Measurements from ENCODE around the gene SLC2A10.

Gene SLC2A10

DNA sequence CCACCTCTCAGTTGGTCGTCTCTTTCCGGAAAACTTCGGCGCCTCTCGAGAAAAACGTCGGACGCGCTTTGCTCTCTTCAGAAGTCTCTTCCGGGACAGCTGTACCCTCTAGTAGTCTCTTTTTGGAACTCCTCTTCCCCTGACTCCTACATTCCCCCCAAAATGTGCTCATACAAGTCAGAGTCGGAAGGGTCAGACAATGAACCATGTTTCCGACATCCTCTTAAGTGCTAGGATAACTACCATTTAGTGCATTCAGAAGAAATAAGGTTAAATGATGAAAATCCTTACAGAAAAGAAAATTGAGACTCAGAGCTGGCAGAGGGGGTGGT lies 19.7 kb upstream of the SLC2A10 start (continued):
- no peak for TF ChIP-seq ZNF16 (tag by site-specific recombination; IDR thresholded peaks at IDR 0.05; ENCODE audit: low read depth)
- TF ChIP-seq, protein P1, sequence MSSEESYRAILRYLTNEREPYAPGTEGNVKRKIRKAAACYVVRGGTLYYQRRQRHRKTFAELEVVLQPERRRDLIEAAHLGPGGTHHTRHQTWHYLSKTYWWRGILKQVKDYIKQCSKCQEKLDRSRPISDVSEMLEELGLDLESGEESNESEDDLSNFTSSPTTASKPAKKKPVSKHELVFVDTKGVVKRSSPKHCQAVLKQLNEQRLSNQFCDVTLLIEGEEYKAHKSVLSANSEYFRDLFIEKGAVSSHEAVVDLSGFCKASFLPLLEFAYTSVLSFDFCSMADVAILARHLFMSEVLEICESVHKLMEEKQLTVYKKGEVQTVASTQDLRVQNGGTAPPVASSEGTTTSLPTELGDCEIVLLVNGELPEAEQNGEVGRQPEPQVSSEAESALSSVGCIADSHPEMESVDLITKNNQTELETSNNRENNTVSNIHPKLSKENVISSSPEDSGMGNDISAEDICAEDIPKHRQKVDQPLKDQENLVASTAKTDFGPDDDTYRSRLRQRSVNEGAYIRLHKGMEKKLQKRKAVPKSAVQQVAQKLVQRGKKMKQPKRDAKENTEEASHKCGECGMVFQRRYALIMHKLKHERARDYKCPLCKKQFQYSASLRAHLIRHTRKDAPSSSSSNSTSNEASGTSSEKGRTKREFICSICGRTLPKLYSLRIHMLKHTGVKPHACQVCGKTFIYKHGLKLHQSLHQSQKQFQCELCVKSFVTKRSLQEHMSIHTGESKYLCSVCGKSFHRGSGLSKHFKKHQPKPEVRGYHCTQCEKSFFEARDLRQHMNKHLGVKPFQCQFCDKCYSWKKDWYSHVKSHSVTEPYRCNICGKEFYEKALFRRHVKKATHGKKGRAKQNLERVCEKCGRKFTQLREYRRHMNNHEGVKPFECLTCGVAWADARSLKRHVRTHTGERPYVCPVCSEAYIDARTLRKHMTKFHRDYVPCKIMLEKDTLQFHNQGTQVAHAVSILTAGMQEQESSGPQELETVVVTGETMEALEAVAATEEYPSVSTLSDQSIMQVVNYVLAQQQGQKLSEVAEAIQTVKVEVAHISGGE (tag by site-specific recombination; conservative IDR thresholded peaks at IDR 0.05; ENCODE audit: low read depth) = no peak; the same call in 1 of the 2 replicates
- TF ChIP-seq ZFP69B (tag by site-specific recombination; IDR thresholded peaks at IDR 0.05) = peak; percentile 83
- TF ChIP-seq ZBTB44 (tag by site-specific recombination; IDR thresholded peaks at IDR 0.05) = no peak
- TF ChIP-seq, protein P2, sequence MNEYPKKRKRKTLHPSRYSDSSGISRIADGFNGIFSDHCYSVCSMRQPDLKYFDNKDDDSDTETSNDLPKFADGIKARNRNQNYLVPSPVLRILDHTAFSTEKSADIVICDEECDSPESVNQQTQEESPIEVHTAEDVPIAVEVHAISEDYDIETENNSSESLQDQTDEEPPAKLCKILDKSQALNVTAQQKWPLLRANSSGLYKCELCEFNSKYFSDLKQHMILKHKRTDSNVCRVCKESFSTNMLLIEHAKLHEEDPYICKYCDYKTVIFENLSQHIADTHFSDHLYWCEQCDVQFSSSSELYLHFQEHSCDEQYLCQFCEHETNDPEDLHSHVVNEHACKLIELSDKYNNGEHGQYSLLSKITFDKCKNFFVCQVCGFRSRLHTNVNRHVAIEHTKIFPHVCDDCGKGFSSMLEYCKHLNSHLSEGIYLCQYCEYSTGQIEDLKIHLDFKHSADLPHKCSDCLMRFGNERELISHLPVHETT (tag by site-specific recombination; IDR thresholded peaks at IDR 0.05) = no peak
- no peak for TF ChIP-seq OVOL3 (tag by site-specific recombination; IDR thresholded peaks at IDR 0.05)
- TF ChIP-seq ZNF521 (tag by site-specific recombination; IDR thresholded peaks at IDR 0.05) = no peak
- TF ChIP-seq ZNF341 (tag by site-specific recombination; IDR thresholded peaks at IDR 0.05; ENCODE audit: low read depth) = peak; percentile 64

GRCh38 chr20:46690219-46691106 lies 19.0 kb upstream of the SLC2A10 start:
- no peak overlapping the region; the same call in 1 of the 2 replicates for H3K4me3 ChIP-seq (ENCODE audit: low read depth, low read length)
- ChIA-PET CTCF (interaction anchor here (0.6 to 1.8 kb wide), 6 partner anchors 9 to 497 kb away, joined by 3 to 7 read pairs (median 4); no protein-coding TSS in a partner anchor), POLR2A (interaction anchor here (1.0 to 1.6 kb wide), 3 partner anchors 12 to 284 kb away, joined by 3 to 6 read pairs (median 5); partner anchors contain the start of gene ELMO2)
- H3K36me3 ChIP-seq (ENCODE audit: control insufficient read depth in 2 of 2, insufficient read depth in 1 of 2, low read length in 2 of 2) = peaks cover 0 to 17% of the 10 kb centered on the region in 2 experiments; a peak in 1 of 3 replicates
- H3K27ac ChIP-seq (ENCODE audit: extremely low read depth, low read depth, low read length) = no peak overlapping the region
- H3K9me3 ChIP-seq (ENCODE audit: control insufficient read depth, insufficient read depth, low read depth, low read length) = no peaks in the 10 kb centered on the region
- no peaks in the 10 kb centered on the region for H3K4me1 ChIP-seq (ENCODE audit: control insufficient read depth, insufficient read depth, low read length)
- TF ChIP-seq ZNF248 (tag by site-specific recombination; IDR thresholded peaks at IDR 0.05) = no peak
- no peak for TF ChIP-seq GLI2 (tag by site-specific recombination; IDR thresholded peaks at IDR 0.05; ENCODE audit: borderline replicate concordance, low read depth)
- TF ChIP-seq FEZF1 (tag by site-specific recombination; IDR thresholded peaks at IDR 0.05) = no peak
- TF ChIP-seq, protein P3, sequence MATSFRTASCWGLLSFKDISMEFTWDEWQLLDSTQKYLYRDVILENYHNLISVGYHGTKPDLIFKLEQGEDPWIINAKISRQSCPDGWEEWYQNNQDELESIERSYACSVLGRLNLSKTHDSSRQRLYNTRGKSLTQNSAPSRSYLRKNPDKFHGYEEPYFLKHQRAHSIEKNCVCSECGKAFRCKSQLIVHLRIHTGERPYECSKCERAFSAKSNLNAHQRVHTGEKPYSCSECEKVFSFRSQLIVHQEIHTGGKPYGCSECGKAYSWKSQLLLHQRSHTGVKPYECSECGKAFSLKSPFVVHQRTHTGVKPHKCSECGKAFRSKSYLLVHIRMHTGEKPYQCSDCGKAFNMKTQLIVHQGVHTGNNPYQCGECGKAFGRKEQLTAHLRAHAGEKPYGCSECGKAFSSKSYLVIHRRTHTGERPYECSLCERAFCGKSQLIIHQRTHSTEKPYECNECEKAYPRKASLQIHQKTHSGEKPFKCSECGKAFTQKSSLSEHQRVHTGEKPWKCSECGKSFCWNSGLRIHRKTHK (tag by site-specific recombination; IDR thresholded peaks at IDR 0.05) = no peak
- TF ChIP-seq ZNF692 (tag by site-specific recombination; IDR thresholded peaks at IDR 0.05) = no peak
- no peak for TF ChIP-seq ZNF529 (tag by site-specific recombination; IDR thresholded peaks at IDR 0.05; ENCODE audit: insufficient replicate concordance)
- TF ChIP-seq, protein P4, sequence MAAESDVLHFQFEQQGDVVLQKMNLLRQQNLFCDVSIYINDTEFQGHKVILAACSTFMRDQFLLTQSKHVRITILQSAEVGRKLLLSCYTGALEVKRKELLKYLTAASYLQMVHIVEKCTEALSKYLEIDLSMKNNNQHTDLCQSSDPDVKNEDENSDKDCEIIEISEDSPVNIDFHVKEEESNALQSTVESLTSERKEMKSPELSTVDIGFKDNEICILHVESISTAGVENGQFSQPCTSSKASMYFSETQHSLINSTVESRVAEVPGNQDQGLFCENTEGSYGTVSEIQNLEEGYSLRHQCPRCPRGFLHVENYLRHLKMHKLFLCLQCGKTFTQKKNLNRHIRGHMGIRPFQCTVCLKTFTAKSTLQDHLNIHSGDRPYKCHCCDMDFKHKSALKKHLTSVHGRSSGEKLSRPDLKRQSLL (tag by site-specific recombination; IDR thresholded peaks at IDR 0.05) = no peak
- TF ChIP-seq, protein P5, sequence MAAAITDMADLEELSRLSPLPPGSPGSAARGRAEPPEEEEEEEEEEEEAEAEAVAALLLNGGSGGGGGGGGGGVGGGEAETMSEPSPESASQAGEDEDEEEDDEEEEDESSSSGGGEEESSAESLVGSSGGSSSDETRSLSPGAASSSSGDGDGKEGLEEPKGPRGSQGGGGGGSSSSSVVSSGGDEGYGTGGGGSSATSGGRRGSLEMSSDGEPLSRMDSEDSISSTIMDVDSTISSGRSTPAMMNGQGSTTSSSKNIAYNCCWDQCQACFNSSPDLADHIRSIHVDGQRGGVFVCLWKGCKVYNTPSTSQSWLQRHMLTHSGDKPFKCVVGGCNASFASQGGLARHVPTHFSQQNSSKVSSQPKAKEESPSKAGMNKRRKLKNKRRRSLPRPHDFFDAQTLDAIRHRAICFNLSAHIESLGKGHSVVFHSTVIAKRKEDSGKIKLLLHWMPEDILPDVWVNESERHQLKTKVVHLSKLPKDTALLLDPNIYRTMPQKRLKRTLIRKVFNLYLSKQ (tag by site-specific recombination; IDR thresholded peaks at IDR 0.05; ENCODE audit: borderline replicate concordance) = no peak
- no peak for TF ChIP-seq ZFP69B (tag by site-specific recombination; IDR thresholded peaks at IDR 0.05)
- peak; percentile 57; the same call in 1 of the 2 replicates for TF ChIP-seq ZNF600 (tag by site-specific recombination; IDR thresholded peaks at IDR 0.05)
- TF ChIP-seq ZEB2 (tag by site-specific recombination; IDR thresholded peaks at IDR 0.05) = no peak
- no peak for TF ChIP-seq ZSCAN30 (tag by site-specific recombination; IDR thresholded peaks at IDR 0.05)
- TF ChIP-seq ZNF362 (tag by site-specific recombination; IDR thresholded peaks at IDR 0.05) = no peak
